DND-41 (cell line): ENCODE results near the gene SMIM33.

Experiments used
- CTCF ChIP-seq: IDR thresholded peaks from 2 replicates; pipeline ENCODE4 v1.5.1; 2012; ENCODE audit warnings: borderline replicate concordance, low read length, moderate library complexity, mild to moderate bottlenecking; ENCODE audit not compliant: poor library complexity, severe bottlenecking; ENCODE audit errors: extremely low read depth
- EZH2 ChIP-seq: IDR thresholded peaks from 3 replicates; pipeline ENCODE4 v1.6.1; 2012; ENCODE audit warnings: borderline replicate concordance, low read depth, mild to moderate bottlenecking, moderate library complexity, low read length, inconsistent platforms; ENCODE audit not compliant: severe bottlenecking

DNA sequence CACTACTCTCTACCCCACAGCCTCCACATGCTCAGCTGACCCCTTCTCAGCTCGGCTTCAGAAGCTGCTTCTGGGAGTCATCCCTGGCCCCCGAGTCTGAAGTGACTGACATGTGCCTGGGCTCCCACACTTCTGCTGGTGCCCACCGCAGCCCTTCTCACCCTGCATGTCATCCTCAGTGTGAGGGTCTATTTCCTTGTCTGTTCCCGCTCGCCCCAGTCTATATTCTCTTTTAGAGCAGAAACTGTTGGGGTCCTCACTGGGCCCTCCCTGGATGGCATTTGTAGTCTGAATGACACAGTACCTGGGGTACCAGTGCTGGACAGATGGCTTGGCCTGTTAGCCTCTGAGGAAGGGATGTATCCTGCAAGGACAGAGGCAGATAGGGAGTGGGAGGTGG lies 13.6 kb upstream of the SMIM33 start:
- TF ChIP-seq CTCF (no peak), EZH2 (no peak)
